ENCODE measurements around the gene AGBL5.
A peak's percentile ranks its signal among the peaks of the same experiment; 100 is the strongest.

AGBL5 gene, protein sequence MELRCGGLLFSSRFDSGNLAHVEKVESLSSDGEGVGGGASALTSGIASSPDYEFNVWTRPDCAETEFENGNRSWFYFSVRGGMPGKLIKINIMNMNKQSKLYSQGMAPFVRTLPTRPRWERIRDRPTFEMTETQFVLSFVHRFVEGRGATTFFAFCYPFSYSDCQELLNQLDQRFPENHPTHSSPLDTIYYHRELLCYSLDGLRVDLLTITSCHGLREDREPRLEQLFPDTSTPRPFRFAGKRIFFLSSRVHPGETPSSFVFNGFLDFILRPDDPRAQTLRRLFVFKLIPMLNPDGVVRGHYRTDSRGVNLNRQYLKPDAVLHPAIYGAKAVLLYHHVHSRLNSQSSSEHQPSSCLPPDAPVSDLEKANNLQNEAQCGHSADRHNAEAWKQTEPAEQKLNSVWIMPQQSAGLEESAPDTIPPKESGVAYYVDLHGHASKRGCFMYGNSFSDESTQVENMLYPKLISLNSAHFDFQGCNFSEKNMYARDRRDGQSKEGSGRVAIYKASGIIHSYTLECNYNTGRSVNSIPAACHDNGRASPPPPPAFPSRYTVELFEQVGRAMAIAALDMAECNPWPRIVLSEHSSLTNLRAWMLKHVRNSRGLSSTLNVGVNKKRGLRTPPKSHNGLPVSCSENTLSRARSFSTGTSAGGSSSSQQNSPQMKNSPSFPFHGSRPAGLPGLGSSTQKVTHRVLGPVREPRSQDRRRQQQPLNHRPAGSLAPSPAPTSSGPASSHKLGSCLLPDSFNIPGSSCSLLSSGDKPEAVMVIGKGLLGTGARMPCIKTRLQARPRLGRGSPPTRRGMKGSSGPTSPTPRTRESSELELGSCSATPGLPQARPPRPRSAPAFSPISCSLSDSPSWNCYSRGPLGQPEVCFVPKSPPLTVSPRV

DNA sequence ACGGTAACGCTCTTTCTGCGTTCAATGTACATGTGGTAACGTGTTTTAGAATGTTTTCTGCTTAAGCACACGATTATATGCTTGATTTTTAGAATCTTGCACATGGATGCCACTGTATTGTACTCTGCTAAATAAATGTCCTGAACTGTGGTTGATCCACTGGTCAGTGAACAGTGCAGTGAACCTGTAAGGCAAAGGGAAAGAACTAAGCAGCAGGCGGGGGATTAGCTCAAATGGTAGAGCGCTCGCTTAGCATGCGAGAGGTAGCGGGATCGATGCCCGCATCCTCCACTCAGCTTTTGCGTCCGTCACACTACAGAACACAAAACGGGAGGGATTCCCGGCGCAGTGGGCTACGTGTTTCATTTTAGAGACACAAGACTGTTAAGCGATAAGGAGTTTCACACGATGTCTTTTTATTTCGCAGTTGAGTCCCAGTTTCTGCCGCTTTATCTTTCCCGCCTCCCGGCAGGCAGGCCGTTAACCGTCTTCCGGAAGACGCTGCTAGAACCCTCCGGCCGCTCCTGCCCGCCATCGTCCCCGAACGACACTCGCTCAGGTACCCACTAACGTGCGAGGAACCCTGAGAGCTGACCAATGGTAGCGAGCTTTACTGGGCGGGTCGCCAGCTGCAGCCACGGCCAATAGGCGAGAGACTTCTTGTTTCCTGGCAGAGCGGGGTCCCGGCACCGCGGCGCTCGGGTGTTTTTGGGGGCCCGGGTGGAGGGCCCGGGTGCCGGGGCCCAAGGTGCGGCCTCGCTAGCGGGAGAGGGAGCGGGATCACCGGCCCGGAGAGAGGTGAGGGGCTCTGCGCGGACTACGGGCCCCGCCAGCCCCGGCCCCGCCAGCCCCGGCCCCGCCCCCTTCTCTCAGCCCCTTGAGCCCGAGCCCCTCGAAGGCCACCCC, at the start of gene AGBL5:
Gene AGBL5, plus strand, starts transcription at position 673 of the 906 bp plus-strand sequence. CDS start 1,291 bp downstream, outside the sequence.
- DNase-seq = peak; percentile 90

- DNase-seq = no peak
Observed at GRCh38 chr2:27001950-27002349, 49.5 kb upstream of the AGBL5 start.

DNA sequence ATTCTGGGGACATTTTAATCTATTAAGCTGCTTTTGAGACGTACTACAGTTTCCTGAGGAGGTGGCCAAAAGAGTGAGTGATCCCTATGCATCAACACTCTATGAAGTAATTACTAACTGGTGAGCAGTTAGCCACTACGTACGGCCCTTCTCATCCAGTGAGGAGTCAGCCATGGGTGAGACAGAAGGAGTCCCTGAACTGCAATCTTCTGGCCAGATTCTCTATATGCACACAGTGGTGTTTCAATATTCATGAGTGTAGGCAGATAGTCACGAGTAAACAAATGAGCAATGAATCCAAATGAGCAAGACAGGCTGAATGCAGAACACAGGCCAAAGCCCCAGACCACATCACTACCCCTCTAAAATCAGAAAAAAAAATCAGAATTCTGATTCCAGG, 48.5 kb upstream of the AGBL5 start:
- DNase-seq = no peak

DNA sequence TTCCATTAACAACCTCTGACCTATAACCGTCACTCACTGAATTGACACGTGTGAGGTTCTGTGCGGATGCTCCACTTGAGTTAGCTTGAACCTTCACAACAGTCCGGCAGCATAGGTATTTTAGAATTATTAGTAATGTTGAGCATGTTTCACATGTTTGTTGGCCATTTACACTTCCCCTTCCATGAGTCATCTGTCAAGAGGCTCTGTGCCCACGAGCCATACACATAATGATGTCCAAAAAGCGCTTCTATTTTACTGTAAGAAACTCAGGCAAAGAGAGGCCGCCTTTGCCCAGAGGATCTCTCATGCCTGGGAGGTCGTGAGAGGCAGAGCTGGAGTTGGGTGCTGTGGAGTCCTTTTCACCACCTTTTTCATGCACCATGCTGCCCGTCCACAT, 47.6 kb upstream of the AGBL5 start:
- DNase-seq = no peak

DNA sequence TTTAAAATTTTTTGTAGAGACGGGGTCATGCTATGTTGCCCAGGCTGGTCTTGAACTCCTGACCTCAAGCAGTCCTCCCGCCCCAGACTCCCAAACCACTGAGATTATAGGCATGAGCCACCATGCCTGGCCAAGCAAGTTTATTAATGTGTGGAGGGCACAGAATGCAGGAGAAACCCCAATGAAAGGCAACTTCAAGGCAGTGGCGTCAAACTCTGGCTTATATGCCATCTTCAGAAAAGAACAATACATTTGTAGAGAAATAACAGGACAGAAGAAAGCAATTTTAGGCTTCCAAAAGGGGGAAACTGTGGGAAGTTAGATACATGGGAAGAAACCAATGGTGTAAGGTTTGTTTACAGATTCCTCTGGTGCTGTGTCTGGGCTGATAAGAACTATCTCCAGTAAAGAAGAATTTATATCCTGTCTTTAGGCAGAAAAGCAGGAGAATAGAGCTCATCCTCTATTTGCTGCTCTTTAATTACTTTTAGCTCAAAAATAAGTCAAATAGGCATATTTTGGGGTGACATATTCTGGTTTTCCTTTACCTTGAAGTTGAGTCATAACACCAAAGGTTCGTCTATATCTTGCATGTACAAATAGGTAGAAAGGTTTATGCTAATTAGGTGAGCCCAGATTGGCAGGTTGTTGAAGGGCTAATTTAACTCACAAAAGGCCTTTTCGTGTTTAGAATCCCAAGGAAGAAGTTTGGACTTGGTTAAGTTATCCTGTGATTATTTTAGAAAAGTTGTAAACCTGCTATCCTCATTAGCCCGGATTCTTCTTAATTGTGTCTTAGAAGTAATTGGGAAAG, 44.7 kb upstream of the AGBL5 start:
- no peak for DNase-seq

DNA sequence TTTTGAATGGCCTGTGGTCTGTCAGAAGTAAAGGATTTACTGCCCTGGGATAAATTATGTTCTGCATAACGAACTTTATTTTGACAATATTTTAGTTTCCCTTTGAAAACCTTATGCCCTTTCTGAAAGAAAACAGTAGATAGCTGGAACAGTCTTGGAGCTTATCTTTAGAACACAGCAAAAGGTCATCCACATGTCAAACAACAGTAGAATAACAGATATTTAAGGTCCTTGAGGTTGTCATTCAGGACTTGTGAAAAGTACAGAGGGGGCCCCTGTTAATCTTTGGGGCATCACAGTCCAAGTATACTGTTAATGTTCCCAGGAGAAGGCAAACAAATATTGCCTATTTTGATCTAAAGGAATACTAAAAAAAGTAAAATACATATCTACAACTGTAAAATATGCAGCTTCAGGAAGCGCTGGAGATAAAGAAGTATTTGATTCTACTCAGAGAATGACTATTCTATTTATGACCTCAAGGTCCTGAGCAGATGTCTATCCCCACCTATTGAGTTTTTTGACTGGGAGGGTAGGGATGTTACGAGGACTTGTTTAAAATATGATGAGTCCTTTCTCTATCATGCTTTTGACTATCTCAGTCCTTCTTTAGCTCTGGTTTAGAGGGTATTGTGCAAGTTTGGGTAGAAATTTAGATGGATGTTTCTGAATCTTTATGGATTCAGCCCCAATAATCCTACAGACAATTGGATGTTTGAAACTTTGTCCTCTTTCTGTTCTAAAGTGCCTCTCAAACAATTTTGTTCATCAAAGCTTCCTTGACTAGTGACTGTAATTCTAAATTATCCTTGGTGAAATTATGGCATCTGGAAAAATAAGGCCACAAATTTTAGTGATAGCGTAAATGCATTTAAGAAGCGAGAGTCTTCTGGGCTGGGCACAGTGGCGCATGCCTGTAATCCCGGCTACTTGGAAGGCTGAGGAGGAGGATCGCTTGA, 43.8 kb upstream of the AGBL5 start:
- DNase-seq = no peak

DNA sequence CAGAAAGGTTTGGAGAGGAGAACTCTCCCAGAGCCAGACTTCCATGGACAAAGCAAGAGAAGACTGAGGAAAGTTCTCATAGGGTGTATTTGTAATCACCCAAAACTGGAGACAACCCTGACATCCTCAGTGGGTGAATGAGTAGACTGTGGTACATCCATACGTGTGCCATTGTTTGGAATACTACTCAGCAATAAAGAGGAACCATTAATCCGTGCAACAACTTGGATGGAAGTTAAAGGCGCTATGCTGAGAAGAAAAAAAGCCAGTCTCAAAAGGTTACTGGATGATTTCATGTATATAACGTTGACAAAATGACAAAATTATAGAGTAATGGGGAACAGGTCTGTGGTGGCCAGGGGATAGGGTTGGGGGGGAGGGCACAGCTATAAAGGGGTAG, 42.8 kb upstream of the AGBL5 start:
- DNase-seq = no peak

DNA sequence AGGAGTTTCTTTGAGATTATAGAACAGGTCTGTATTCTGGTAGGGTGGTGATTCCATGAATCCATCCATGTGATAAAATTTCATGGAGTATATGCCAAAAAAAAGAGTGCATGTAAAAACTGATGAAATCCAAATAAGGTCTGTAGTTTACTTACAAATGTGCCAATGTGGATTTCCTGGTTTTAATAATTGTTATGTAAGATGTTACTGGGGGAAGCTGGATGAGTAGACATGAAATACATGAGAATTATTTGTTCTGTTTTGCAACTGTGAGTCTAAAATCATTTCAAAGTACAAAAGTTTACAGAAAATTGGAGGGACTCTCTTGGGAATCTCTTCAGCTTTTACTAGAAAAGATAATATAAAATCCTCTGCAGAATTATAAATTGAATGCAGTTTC, 42.4 kb upstream of the AGBL5 start:
- DNase-seq = no peak

GRCh38 chr2:27009716-27010115, 41.8 kb upstream of the AGBL5 start:
- DNase-seq = no peak

DNA sequence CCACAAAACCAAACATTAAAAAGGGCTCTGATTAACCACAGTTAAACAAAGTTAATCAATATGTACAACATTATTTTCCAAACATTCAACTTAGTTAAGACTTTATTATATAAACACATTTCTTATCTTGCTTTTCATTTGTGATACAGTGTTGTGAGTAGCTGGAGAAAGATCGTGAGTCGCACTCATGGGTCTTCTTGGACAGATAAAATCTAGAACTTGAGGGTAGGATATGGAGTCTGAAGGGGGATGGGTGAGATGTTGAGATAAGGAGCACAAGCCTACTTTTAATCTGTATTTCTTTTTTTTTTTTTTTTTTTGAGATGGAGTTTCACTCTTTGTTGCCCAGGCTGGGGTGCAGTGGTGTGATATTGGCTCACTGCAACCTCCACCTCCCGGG, 41.3 kb upstream of the AGBL5 start:
- DNase-seq = no peak

DNA sequence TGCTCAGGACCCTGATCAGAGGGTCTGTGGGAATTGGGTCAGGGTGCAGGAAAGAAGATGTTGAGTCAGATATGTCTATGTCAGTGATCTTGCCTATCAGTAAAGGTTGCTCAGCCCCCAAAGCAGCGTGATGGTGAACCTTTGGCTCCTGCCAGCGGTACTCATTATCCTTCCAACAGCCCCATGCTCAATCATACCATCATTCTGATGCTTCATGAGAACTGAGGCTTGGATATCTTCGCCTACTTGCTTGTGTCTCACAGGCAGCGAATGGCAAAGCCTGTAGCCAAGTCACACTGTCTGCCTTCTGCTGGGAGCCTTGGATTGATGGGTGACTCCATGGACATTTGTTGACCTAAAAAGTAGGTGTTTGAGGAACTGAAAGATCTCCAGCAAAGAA, 37.7 kb upstream of the AGBL5 start:
- DNase-seq = no peak

DNA sequence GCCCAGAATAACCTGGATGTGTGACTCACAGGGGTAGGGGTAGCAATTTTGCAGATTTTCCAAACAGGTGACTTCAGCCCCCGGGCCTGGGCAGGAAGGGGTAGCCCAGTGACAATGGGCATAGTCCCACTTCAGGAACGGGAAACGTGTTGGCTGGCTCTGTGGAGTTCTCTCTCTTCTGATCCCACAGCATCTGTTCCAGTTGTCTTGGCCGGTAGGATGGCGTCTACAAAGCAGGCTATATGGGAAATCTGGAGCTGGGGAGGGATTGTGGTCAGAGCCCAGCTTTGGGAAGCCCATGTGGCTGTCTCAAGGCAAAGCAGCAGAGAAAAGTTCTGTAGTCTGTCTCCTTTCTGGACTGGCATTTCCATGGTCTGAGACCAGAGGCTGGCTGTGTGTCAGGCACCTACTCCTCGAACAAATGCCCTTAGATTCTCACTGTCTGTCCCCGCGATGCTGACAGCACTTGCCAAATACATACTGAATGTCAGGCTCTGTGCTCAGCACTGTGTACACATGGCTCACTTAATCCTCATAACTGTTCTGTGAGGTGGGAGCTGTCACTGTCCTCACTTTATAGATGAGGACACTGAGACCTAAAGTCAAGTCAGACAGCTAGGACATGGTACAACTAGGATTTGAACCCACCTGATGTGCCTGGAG, 36.6 kb upstream of the AGBL5 start:
- DNase-seq = no peak

DNA sequence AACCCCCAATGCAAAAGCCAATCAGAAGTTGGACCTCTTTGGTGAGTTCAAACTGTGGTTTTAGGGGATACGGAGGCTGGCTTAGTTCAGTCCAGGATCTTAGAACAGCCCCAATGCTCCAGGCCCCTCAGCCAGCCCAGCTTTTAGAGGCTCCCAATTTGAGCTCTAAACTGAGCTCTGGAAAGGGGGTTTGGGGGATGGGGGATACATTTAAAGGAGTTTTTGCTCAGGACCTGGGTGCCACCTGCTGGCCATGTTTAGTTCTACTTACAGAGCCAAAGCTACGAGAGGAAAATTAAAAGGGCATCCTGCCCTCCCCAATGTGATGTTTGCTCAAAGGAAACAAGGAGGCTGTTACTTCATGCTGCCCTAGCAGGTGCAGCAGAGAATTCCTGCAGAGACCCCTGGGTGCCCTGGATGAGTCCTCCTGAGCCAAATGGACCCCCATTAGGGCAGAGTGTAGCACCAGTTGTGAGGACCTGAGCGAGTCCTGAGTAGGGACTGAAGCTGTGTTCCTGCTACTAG, 34.6 kb upstream of the AGBL5 start:
- DNase-seq = peak; percentile 37

DNA sequence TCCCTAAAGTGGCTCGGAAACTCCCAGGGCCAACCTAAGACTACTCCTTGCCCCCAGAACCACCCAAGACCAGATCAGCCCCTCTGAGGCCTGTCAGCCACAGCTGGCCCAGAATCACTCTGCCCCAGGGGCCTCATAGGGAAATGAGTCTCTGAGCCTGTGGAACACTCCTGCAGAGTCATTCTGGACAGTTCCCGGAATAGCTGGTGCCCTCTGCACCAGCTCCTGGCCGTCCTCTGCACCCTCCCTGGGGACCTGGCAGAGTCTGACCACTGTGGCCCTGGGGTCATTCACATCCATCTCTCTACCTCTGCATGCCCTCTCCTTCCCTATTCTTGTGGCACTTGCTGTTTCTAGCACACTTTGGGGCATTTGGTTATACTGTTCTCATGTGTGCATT, 33.3 kb upstream of the AGBL5 start:
- no peak for DNase-seq

DNA sequence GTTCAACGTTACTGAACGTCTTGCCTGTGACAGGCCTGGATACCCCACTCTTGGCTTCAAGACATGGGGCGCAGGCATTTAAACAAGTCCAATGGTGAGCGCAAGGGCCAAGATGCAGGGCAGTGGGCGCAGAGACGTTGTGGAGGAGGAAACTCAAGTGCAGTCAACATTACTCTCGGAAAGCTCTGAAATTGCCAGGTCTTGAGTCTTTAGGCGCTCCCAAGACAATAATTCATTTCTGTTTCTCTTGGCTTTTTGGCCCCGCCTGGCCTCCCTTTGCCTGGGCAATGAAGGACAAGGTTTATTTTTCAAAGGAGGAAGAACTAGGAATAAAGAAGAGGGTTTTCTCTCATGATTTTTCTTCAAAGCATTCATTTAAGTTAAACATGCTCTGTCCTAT, 32.0 kb upstream of the AGBL5 start:
- DNase-seq = no peak

- no peak for DNase-seq
Observed at GRCh38 chr2:27019931-27020855, 31.3 kb upstream of the AGBL5 start.

GRCh38 chr2:27021253-27022049, 30.0 kb upstream of the AGBL5 start:
- DNase-seq = no peak

GRCh38 chr2:27023740-27024139, 27.7 kb upstream of the AGBL5 start:
- no peak for DNase-seq
